Measurements from ENCODE around the gene NFATC2.
"Not testable (repeated sequence)": the region's sequence is repeated elsewhere in the genome, so short reads cannot be mapped to it uniquely, and the experiment has no call there.

Gene NFATC2

DNA sequence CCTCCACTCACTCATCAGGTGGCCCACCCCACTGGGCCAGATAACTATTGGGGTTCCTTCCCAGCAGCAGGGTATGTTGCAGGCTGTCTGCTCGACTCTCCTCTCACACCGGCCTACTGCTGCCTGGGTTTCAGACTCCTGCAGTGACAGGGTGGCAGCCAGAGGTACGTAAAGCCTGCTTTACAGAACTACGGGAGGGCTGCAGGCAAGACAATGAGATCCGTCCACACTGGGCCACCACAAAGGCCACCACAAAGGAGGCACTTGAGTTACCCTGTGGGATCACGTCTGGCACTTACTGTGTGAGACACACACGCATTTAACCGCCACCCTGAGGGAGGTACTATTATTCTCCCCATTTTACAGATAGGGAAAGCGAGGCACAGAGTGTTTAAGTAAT is 78.5 kb downstream of the NFATC2 start:
- TF ChIP-seq, protein P1, sequence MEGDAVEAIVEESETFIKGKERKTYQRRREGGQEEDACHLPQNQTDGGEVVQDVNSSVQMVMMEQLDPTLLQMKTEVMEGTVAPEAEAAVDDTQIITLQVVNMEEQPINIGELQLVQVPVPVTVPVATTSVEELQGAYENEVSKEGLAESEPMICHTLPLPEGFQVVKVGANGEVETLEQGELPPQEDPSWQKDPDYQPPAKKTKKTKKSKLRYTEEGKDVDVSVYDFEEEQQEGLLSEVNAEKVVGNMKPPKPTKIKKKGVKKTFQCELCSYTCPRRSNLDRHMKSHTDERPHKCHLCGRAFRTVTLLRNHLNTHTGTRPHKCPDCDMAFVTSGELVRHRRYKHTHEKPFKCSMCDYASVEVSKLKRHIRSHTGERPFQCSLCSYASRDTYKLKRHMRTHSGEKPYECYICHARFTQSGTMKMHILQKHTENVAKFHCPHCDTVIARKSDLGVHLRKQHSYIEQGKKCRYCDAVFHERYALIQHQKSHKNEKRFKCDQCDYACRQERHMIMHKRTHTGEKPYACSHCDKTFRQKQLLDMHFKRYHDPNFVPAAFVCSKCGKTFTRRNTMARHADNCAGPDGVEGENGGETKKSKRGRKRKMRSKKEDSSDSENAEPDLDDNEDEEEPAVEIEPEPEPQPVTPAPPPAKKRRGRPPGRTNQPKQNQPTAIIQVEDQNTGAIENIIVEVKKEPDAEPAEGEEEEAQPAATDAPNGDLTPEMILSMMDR (IDR thresholded peaks at IDR 0.05), result no peak
- H3K36me3 ChIP-seq, result no peaks in the 10 kb centered on the region
- intact Hi-C loops (cut with DNase I; ENCODE audit: low total_unique reads), result no loop called here
- H3K27me3 ChIP-seq, result no peaks in the 10 kb centered on the region
- H3K27ac ChIP-seq, result no peak overlapping the region
- peaks cover 0 to 10% (median 5%) of the 10 kb centered on the region in 4 donors for H3K4me1 ChIP-seq
- peak in 1 of 2 donors; percentile 38 for DNase-seq
- no peak overlapping the region for H3K4me3 ChIP-seq
- H3K9me3 ChIP-seq, result no peaks in the 10 kb centered on the region

GRCh38 chr20:51463560-51463959 is 79.0 kb downstream of the NFATC2 start:
- Histone ChIP-seq H3K36me3 (no peaks in the 10 kb centered on the region), H3K4me1 (peaks cover 0 to 10% (median 5%) of the 10 kb centered on the region in 4 donors), H3K4me3 (no peak overlapping the region), H3K27me3 (no peaks in the 10 kb centered on the region), H3K9me3 (no peaks in the 10 kb centered on the region), H3K27ac (no peak overlapping the region)
- TF ChIP-seq, protein P1 (IDR thresholded peaks at IDR 0.05), result no peak
- DNase-seq, result peak in 1 of 2 donors; percentile 31
- intact Hi-C loops (cut with DNase I; ENCODE audit: low total_unique reads), result no loop called here

GRCh38 chr20:51462566-51463276 is 79.8 kb downstream of the NFATC2 start:
- Histone ChIP-seq H3K36me3 (no peaks in the 10 kb centered on the region), H3K27ac (no peak overlapping the region), H3K4me1 (peaks cover 0 to 15% (median 5%) of the 10 kb centered on the region in 4 donors), H3K4me3 (no peak overlapping the region), H3K27me3 (no peaks in the 10 kb centered on the region), H3K9me3 (no peaks in the 10 kb centered on the region)
- peak; percentile 85 to 89 for DNase-seq
- intact Hi-C loops (cut with DNase I; ENCODE audit: low total_unique reads), result no loop called here
- TF ChIP-seq, protein P1 (IDR thresholded peaks at IDR 0.05), result no peak

GRCh38 chr20:51461846-51462245 is 80.7 kb downstream of the NFATC2 start:
- H3K4me3 ChIP-seq; H3K36me3 ChIP-seq; DNase-seq; intact Hi-C loops (cut with DNase I; ENCODE audit: low total_unique reads); H3K27me3 ChIP-seq; H3K27ac ChIP-seq; H3K9me3 ChIP-seq: not testable (repeated sequence)
- H3K4me1 ChIP-seq, result peaks cover 0 to 24% (median 13%) of the 10 kb centered on the region in 4 donors

GRCh38 chr20:51461306-51461705 is 81.2 kb downstream of the NFATC2 start:
- no peaks in the 10 kb centered on the region for H3K36me3 ChIP-seq

More at GRCh38 chr20:51461306-51461705, 81.2 kb downstream of the NFATC2 start:
- intact Hi-C loops (cut with DNase I; ENCODE audit: low total_unique reads), result no loop called here
- no peak overlapping the region for H3K27ac ChIP-seq
- H3K27me3 ChIP-seq, result no peaks in the 10 kb centered on the region
- no peaks in the 10 kb centered on the region for H3K9me3 ChIP-seq
- no peak for DNase-seq
- H3K4me1 ChIP-seq, result peaks cover 0 to 29% (median 17%) of the 10 kb centered on the region in 4 donors
- TF ChIP-seq, protein P1 (IDR thresholded peaks at IDR 0.05), result no peak
- no peak overlapping the region for H3K4me3 ChIP-seq
